DOHH2 (cell line): Measurements from ENCODE around the gene DAGLA.

Experiments
- CTCF ChIP-seq: fragments of 200-600 bp; sonication (generic); IDR thresholded peaks from one replicate; pipeline ENCODE4 v1.5.1; 2014; ENCODE audit warnings: antibody characterized with exemption, mild to moderate bottlenecking, low read depth, low read length; ENCODE audit not compliant: poor library complexity, severe bottlenecking
- EZH2phosphoT487 ChIP-seq: fragments of 200-600 bp; sonication (generic); IDR thresholded peaks from 2 replicates; pipeline ENCODE4 v1.6.1; 2017; ENCODE audit warnings: borderline replicate concordance, mild to moderate bottlenecking, antibody characterized with exemption, low read length, moderate library complexity, mixed read lengths

- no peak for TF ChIP-seq CTCF
- TF ChIP-seq EZH2phosphoT487, result no peak
Observed at GRCh38 chr11:61795876-61796526, 115.8 kb downstream of the DAGLA start.
